HG03457 (cell line): Measurements from ENCODE around the gene BEND3.
A peak's percentile ranks its signal among the peaks of the same experiment; 100 is the strongest.

Experiments
- ATAC-seq: cut with Tn5 transposase; IDR thresholded peaks from one replicate; pipeline ENCODE4 v1.9.1; 2021; ENCODE audit warnings: moderate number of reproducible peaks; ENCODE audit not compliant: unreplicated experiment

The BEND3 gene

DNA sequence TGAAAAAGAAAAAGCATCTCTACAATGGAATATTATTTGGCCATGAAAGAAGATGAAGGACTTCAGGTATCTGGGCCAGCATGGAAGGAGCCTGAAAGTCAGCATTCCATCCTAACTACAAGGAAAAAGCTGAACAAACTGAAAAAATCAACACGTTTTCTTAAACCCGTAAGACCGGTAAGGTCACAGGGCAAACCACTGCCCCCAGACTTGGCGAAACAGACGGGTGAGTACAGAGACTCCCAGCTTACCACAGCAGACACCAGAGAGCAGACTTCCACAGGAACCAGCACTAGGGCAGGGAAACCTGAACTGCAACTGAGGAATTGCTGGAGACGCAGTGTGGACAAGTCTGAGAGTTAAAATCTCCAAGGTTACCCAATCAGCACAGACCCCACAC is 31.4 kb downstream of the BEND3 start:
- no peak for ATAC-seq

GRCh38 chr6:107083047-107083768 is 32.1 kb downstream of the BEND3 start:
- peak; percentile 89 for ATAC-seq

DNA sequence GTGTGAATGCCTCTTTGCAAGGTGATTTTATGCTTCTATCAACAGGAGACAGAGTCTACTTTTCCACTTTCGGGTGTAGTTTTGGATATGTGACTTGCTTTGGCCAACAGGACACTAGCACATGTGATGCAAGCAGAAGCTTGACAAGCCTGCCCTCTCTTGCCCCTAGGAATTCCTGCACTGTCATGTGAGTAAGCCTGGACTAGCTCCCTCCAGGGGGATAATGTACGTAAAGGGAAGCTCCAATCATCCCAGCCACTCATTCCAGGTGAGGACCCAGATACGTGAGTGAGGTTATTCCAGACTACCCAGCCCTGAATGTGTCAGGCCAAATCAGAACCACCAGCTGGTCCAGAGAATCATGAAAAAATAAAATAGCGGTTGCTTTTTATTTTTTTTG is 33.3 kb downstream of the BEND3 start:
- ATAC-seq = no peak

DNA sequence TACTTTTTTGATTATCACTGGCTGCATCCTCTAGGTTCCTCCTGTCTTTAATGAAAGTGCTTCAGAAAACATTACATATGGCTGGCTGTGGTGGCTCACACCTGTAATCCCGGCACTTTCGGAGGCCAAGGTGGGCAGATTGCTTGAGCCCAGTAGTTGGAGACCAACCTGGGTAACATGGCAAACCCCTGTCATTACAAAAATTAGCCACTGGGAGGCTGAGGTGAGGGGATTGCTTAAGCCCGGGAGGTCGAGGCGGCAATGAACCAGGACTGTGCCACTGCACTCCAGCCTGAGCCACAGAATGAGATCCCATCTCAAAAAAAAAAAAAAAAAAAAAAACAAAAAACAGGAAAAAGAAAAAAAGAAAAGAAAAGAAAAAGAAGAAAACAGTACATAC is 35.3 kb downstream of the BEND3 start:
- ATAC-seq = no peak

DNA sequence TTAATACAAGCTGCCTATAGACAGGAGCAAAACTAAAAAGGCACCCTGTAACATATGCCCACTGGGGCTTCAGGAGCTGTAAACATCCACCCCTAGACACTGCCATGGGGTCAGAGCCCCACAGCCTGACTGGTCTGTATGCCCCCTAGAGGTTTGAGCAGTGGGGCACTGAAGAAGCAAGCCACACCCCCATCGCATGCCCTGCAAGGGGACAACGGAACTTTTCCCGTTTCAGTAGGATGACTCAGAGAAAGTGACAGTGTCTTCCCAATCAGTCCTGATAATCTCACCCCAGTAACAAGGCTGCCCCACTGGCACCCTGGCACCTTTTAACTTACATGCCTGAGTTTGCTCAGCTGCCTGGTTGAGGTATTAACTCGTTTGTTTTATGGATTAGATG is 35.9 kb downstream of the BEND3 start:
- no peak for ATAC-seq

DNA sequence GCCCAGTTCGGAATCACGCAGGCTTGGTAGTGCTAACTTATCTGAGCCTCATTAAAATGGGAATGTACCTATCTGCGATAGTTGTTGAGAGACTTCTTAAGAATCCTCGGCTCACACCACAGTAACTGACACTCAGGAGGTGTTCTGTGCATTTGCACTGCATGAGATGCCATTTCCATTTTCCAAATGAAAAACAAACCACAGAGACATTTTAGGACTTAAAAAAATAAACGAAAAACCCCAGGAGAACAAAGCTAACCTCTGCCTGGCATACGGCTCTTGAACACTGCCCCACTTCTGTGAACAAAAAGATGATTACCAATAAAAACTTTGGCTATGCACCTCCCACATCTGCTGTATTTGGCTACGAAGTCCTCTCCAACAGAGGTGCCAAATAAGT is 37.6 kb downstream of the BEND3 start:
- ATAC-seq = no peak

DNA sequence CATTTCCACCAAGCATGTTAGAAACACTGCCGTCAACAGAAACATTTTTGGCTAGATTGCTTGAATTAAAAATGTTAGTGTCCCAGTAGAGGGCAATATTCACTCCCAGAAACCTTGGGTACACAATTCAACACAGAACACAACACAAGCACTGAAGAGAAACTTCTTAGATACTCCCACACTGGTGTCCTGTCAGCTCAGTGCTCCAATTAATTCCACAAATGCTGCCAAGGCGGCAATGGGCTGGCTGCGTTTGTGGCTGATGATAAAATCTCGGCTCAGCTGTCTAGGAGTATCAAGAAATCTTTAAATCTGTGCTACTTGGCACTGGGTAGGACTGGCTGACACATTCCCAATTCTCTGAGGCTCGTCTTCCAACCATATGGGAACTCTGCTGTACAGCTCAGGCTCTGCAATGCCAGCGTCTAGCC is 39.3 kb downstream of the BEND3 start:
- no peak for ATAC-seq

GRCh38 chr6:107070686-107071085 is 44.6 kb downstream of the BEND3 start:
- ATAC-seq = no peak

DNA sequence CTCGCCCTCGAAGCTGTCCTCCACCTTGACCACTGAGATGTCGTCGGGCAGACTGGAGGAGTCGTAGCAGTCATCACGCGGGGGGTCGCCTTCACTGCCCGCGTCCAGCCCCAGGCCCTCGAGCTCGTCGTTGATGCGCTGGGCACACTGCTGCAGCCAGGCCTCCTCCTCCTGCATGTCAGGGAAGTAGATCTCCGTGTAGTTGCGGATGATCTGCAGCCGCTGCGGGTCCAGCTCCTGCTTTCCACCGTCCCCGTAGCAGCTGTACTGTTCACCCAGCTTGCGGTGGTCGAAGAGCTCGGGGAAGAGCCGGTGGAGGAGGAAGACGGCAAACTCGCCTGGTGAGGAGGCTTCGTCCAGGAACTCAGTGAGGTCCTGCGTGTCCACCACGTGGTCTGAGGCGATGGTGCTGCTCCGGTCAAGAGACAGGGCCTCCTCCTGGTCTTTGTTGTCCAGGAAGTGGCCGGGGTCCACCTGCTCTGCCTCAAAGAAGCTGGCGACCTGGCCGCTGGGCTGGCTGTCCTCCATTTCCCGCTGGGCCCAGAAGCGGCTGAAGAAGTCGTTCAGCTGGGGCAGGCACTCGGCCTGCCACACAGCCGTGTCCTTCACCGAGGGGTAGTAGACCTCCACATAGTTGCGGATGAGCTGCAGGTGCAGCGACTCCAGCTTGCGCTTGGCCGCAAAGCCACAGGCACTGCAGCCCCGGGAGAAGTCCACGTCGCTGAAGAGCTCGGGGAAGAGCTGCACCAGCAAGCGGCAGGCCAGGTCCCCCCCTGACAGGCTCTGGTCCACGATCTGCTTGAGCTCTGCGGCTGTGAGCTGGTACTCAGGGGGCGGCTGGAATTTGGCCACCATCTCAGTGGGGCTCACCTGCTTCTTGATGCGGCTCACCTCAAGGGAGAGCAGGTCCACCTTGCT is 45.4 kb downstream of the BEND3 start:
- no peak for ATAC-seq

- no peak for ATAC-seq
Measured at GRCh38 chr6:107068691-107069630, 46.4 kb downstream of the BEND3 start.

DNA sequence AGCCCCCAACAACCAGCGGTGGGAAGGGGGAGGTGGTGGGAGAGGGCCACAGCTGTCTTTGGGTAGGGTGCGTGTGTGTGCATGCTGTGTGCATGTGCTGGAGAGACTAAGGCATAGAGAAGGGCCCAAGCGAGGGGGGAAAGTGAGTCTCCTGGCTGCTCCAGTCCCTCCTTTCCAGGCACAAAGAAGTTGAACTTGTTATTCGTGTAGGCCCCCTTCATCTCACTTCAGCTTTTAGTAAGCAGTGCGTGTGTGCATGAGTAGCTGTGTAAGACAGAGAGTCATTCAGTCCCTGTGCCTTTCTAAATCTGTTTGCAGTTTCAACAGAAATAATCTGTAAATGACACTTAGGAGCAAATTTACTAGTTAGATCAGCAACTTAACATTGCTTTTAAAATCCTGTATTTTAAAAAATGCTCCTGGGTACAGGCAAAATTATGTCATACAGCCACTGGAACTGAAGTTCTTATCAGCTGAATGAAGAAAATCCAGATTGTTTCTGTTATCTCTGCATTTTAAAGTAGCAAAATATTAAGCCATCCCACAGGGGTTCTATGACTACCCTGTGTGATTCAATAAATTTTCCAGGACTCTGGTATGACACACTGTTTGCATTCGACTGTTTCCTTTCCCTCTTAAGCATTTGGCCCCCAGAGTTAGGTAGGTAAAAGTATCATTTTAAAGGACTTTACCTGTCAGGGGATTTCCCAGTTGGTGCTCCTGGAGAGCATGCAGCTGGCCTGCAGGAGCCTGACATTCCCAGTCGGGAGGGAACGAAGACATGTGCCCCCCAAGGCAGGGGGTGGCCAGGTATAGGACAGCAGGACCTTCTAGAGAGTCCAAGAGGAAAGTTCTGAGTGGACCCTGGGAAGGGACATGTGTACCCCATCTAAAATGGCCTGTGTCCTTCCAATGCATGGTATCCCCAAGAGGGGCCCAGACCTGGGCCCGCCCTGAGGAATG is 48.3 kb downstream of the BEND3 start:
- no peak for ATAC-seq

GRCh38 chr6:107064579-107065065 is 50.7 kb downstream of the BEND3 start:
- ATAC-seq = no peak

DNA sequence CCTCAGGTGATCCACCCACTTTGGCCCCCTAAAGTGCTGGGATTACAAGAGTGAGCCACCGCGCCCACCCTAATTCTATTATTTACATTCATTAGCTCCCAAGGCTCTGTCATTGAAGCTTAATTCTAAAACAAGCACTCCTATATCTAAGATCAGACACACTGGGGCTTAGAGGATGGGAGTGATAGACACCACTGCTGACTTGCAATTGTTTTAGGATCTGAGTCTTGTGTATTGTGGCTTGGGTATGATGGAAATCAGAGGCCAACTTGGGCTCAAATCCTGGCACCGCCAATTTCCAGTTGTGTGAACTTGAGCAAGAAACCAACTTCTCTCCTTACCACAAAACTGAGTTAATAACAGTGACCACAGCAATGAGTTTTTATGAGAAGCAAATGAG is 52.6 kb downstream of the BEND3 start:
- no peak for ATAC-seq

GRCh38 chr6:107061125-107062020 is 53.9 kb downstream of the BEND3 start:
- peak; percentile 45 for ATAC-seq

GRCh38 chr6:107060704-107061103 is 54.6 kb downstream of the BEND3 start:
- no peak for ATAC-seq

GRCh38 chr6:107059606-107060005 is 55.7 kb downstream of the BEND3 start:
- ATAC-seq = no peak

- ATAC-seq = no peak
Measured at GRCh38 chr6:107057679-107058078, 57.6 kb downstream of the BEND3 start.

DNA sequence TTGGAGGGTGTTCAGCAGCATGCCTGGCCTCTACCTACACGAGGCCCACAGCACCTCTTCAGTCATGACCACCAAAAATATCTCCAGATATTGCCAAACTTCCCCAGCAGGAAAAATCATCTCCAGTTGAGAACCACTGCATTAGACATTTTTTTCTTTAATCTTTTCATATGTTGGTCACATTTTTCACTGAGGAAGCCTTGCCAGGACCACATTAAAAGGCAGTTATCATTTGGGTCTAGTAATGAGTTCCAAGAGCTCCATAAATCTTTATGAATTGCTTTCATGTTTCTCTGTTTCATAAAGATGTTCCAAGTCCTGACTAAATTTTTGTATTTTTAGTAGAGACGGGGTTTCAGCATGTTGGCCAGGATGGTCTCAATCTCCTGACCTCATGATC is 58.5 kb downstream of the BEND3 start:
- ATAC-seq = no peak

- no peak for ATAC-seq
Measured at GRCh38 chr6:107047807-107048206, 67.5 kb downstream of the BEND3 start.
